ENCODE results near the gene GRID1. TPM values are rescaled to one million over a fixed set of nuclear protein-coding genes. Genes with fewer than 3 reads are reported as not detected.
"Not testable (repeated sequence)": the region's sequence is repeated elsewhere in the genome, so short reads cannot be mapped to it uniquely, and the experiment has no call there.

The GRID1 gene
- polyA plus RNA-seq, 4 donors, result 0.27 to 1.1 (median 0.40) TPM; not detected in 1

- H3K4me3 ChIP-seq (ENCODE audit: low read depth in 1 of 3, low read length in 3 of 3), result no peak overlapping the region
- H3K4me1 ChIP-seq (ENCODE audit: control insufficient read depth in 3 of 3, insufficient read depth in 2 of 3, low read depth in 1 of 3, low read length in 2 of 3), result no peaks in the 10 kb centered on the region
- H3K9me3 ChIP-seq (ENCODE audit: control insufficient read depth in 2 of 2, insufficient read depth in 1 of 2, low read depth in 1 of 2, low read length in 1 of 2), result peaks cover 0 to 7% of the 10 kb centered on the region in 2 donors
- FAIRE-seq, result no peak
- no peak overlapping the region for H3K27ac ChIP-seq (ENCODE audit: low read depth in 1 of 3, low read length in 2 of 3)
- no peaks in the 10 kb centered on the region for H3K27me3 ChIP-seq (ENCODE audit: control insufficient read depth in 3 of 3, insufficient read depth in 3 of 3, low read length in 3 of 3)
- 56 to 64% (median 63%) methylated on average over 3 of the region's 3 CpGs for WGBS, 3 donors
- no peaks in the 10 kb centered on the region for H3K36me3 ChIP-seq (ENCODE audit: control insufficient read depth in 3 of 3, insufficient read depth in 2 of 3, low read depth in 1 of 3, low read length in 3 of 3)
- no peak for DNase-seq
These were observed 517.3 kb downstream of the GRID1 start for GRCh38 chr10:85849315-85849714.

GRCh38 chr10:85848756-85849155 lies 517.8 kb downstream of the GRID1 start:
- WGBS, 3 donors, result 64 to 75% (median 66%) methylated on average over 4 of the region's 4 CpGs
- DNase-seq (no peak), FAIRE-seq (no peak)
- H3K36me3 ChIP-seq (ENCODE audit: control insufficient read depth in 3 of 3, insufficient read depth in 2 of 3, low read depth in 1 of 3, low read length in 3 of 3), result no peaks in the 10 kb centered on the region
- no peak overlapping the region for H3K4me3 ChIP-seq (ENCODE audit: low read depth in 1 of 3, low read length in 3 of 3)
- H3K27ac ChIP-seq (ENCODE audit: low read depth in 1 of 3, low read length in 2 of 3), result no peak overlapping the region
- H3K9me3 ChIP-seq (ENCODE audit: control insufficient read depth in 2 of 2, insufficient read depth in 1 of 2, low read depth in 1 of 2, low read length in 1 of 2), result peaks cover 0 to 7% of the 10 kb centered on the region in 2 donors
- no peaks in the 10 kb centered on the region for H3K27me3 ChIP-seq (ENCODE audit: control insufficient read depth in 3 of 3, insufficient read depth in 3 of 3, low read length in 3 of 3)
- H3K4me1 ChIP-seq (ENCODE audit: control insufficient read depth in 3 of 3, insufficient read depth in 2 of 3, low read depth in 1 of 3, low read length in 2 of 3), result no peaks in the 10 kb centered on the region

GRCh38 chr10:85847085-85847484 lies 519.5 kb downstream of the GRID1 start:
- H3K36me3 ChIP-seq (ENCODE audit: control insufficient read depth in 3 of 3, insufficient read depth in 2 of 3, low read depth in 1 of 3, low read length in 3 of 3), result no peaks in the 10 kb centered on the region
- H3K4me3 ChIP-seq (ENCODE audit: low read depth in 1 of 3, low read length in 3 of 3), result no peak overlapping the region
- peaks cover 0 to 7% of the 10 kb centered on the region in 2 donors for H3K9me3 ChIP-seq (ENCODE audit: control insufficient read depth in 2 of 2, insufficient read depth in 1 of 2, low read depth in 1 of 2, low read length in 1 of 2)
- DNase-seq, result no peak
- no peak overlapping the region for H3K27ac ChIP-seq (ENCODE audit: low read depth in 1 of 3, low read length in 2 of 3)
- H3K4me1 ChIP-seq (ENCODE audit: control insufficient read depth in 3 of 3, insufficient read depth in 2 of 3, low read depth in 1 of 3, low read length in 2 of 3), result no peaks in the 10 kb centered on the region
- no peak for FAIRE-seq
- no peaks in the 10 kb centered on the region for H3K27me3 ChIP-seq (ENCODE audit: control insufficient read depth in 3 of 3, insufficient read depth in 3 of 3, low read length in 3 of 3)

- not testable (repeated sequence) for H3K27me3 ChIP-seq (ENCODE audit: control insufficient read depth in 3 of 3, insufficient read depth in 3 of 3, low read length in 3 of 3); FAIRE-seq; DNase-seq; H3K4me1 ChIP-seq (ENCODE audit: control insufficient read depth in 3 of 3, insufficient read depth in 2 of 3, low read depth in 1 of 3, low read length in 2 of 3); H3K36me3 ChIP-seq (ENCODE audit: control insufficient read depth in 3 of 3, insufficient read depth in 2 of 3, low read depth in 1 of 3, low read length in 3 of 3); H3K4me3 ChIP-seq (ENCODE audit: low read depth in 1 of 3, low read length in 3 of 3); H3K27ac ChIP-seq (ENCODE audit: low read depth in 1 of 3, low read length in 2 of 3)
- H3K9me3 ChIP-seq (ENCODE audit: control insufficient read depth in 2 of 2, insufficient read depth in 1 of 2, low read depth in 1 of 2, low read length in 1 of 2), result peaks cover 0 to 13% of the 10 kb centered on the region in 2 donors
These were observed 527.9 kb downstream of the GRID1 start for GRCh38 chr10:85838660-85839059.

- no peak for FAIRE-seq
- DNase-seq, result no peak
- no peak overlapping the region for H3K27ac ChIP-seq (ENCODE audit: low read depth in 1 of 3, low read length in 2 of 3)
- H3K9me3 ChIP-seq (ENCODE audit: control insufficient read depth in 2 of 2, insufficient read depth in 1 of 2, low read depth in 1 of 2, low read length in 1 of 2), result peaks cover 0 to 13% of the 10 kb centered on the region in 2 donors
- H3K36me3 ChIP-seq (ENCODE audit: control insufficient read depth in 3 of 3, insufficient read depth in 2 of 3, low read depth in 1 of 3, low read length in 3 of 3), result no peaks in the 10 kb centered on the region
- no peaks in the 10 kb centered on the region for H3K4me1 ChIP-seq (ENCODE audit: control insufficient read depth in 3 of 3, insufficient read depth in 2 of 3, low read depth in 1 of 3, low read length in 2 of 3)
- H3K27me3 ChIP-seq (ENCODE audit: control insufficient read depth in 3 of 3, insufficient read depth in 3 of 3, low read length in 3 of 3), result no peaks in the 10 kb centered on the region
- H3K4me3 ChIP-seq (ENCODE audit: low read depth in 1 of 3, low read length in 3 of 3), result no peak overlapping the region
- WGBS, 3 donors, result 63 to 68% (median 64%) methylated on average over 1 of the region's 1 CpG
These were observed 533.6 kb downstream of the GRID1 start for GRCh38 chr10:85832988-85833387.

GRCh38 chr10:85831422-85831821 lies 535.2 kb downstream of the GRID1 start:
- DNase-seq (no peak), FAIRE-seq (no peak)
- no peak overlapping the region for H3K27ac ChIP-seq (ENCODE audit: low read depth in 1 of 3, low read length in 2 of 3)
- no peaks in the 10 kb centered on the region for H3K27me3 ChIP-seq (ENCODE audit: control insufficient read depth in 3 of 3, insufficient read depth in 3 of 3, low read length in 3 of 3)
- no peaks in the 10 kb centered on the region for H3K4me1 ChIP-seq (ENCODE audit: control insufficient read depth in 3 of 3, insufficient read depth in 2 of 3, low read depth in 1 of 3, low read length in 2 of 3)
- WGBS, 3 donors, result 47 to 68% (median 50%) methylated on average over 3 of the region's 3 CpGs
- no peak overlapping the region for H3K4me3 ChIP-seq (ENCODE audit: low read depth in 1 of 3, low read length in 3 of 3)
- H3K36me3 ChIP-seq (ENCODE audit: control insufficient read depth in 3 of 3, insufficient read depth in 2 of 3, low read depth in 1 of 3, low read length in 3 of 3), result no peaks in the 10 kb centered on the region
- H3K9me3 ChIP-seq (ENCODE audit: control insufficient read depth in 2 of 2, insufficient read depth in 1 of 2, low read depth in 1 of 2, low read length in 1 of 2), result peaks cover 0 to 3% of the 10 kb centered on the region in 2 donors

GRCh38 chr10:85826377-85826776 lies 540.2 kb downstream of the GRID1 start:
- Histone ChIP-seq H3K27ac (ENCODE audit: low read depth in 1 of 3, low read length in 2 of 3) (no peak overlapping the region), H3K4me1 (ENCODE audit: control insufficient read depth in 3 of 3, insufficient read depth in 2 of 3, low read depth in 1 of 3, low read length in 2 of 3) (no peaks in the 10 kb centered on the region), H3K27me3 (ENCODE audit: control insufficient read depth in 3 of 3, insufficient read depth in 3 of 3, low read length in 3 of 3) (no peaks in the 10 kb centered on the region), H3K9me3 (ENCODE audit: control insufficient read depth in 2 of 2, insufficient read depth in 1 of 2, low read depth in 1 of 2, low read length in 1 of 2) (no peaks in the 10 kb centered on the region), H3K36me3 (ENCODE audit: control insufficient read depth in 3 of 3, insufficient read depth in 2 of 3, low read depth in 1 of 3, low read length in 3 of 3) (no peaks in the 10 kb centered on the region), H3K4me3 (ENCODE audit: low read depth in 1 of 3, low read length in 3 of 3) (no peak overlapping the region)
- FAIRE-seq, result no peak
- 90 to 96% (median 95%) methylated on average over 4 of the region's 4 CpGs for WGBS, 3 donors
- no peak for DNase-seq

GRCh38 chr10:85811405-85811804 lies 555.2 kb downstream of the GRID1 start:
- H3K27me3 ChIP-seq (ENCODE audit: control insufficient read depth in 3 of 3, insufficient read depth in 3 of 3, low read length in 3 of 3), result no peaks in the 10 kb centered on the region
- no peak for DNase-seq
- FAIRE-seq, result no peak
- 84 to 91% (median 90%) methylated on average over 2 of the region's 2 CpGs for WGBS, 3 donors
- no peak overlapping the region for H3K4me3 ChIP-seq (ENCODE audit: low read depth in 1 of 3, low read length in 3 of 3)
- peaks cover 0 to 16% of the 10 kb centered on the region in 2 donors for H3K9me3 ChIP-seq (ENCODE audit: control insufficient read depth in 2 of 2, insufficient read depth in 1 of 2, low read depth in 1 of 2, low read length in 1 of 2)
- no peaks in the 10 kb centered on the region for H3K36me3 ChIP-seq (ENCODE audit: control insufficient read depth in 3 of 3, insufficient read depth in 2 of 3, low read depth in 1 of 3, low read length in 3 of 3)
- no peaks in the 10 kb centered on the region for H3K4me1 ChIP-seq (ENCODE audit: control insufficient read depth in 3 of 3, insufficient read depth in 2 of 3, low read depth in 1 of 3, low read length in 2 of 3)
- no peak overlapping the region for H3K27ac ChIP-seq (ENCODE audit: low read depth in 1 of 3, low read length in 2 of 3)

- no peak overlapping the region for H3K4me3 ChIP-seq (ENCODE audit: low read depth in 1 of 3, low read length in 3 of 3)
- WGBS, 3 donors, result 56 to 67% (median 59%) methylated on average over 1 of the region's 1 CpG
- H3K4me1 ChIP-seq (ENCODE audit: control insufficient read depth in 3 of 3, insufficient read depth in 2 of 3, low read depth in 1 of 3, low read length in 2 of 3), result no peaks in the 10 kb centered on the region
- H3K27me3 ChIP-seq (ENCODE audit: control insufficient read depth in 3 of 3, insufficient read depth in 3 of 3, low read length in 3 of 3), result no peaks in the 10 kb centered on the region
- FAIRE-seq (no peak), DNase-seq (no peak)
- peaks cover 0 to 16% of the 10 kb centered on the region in 2 donors for H3K9me3 ChIP-seq (ENCODE audit: control insufficient read depth in 2 of 2, insufficient read depth in 1 of 2, low read depth in 1 of 2, low read length in 1 of 2)
- no peak overlapping the region for H3K27ac ChIP-seq (ENCODE audit: low read depth in 1 of 3, low read length in 2 of 3)
- H3K36me3 ChIP-seq (ENCODE audit: control insufficient read depth in 3 of 3, insufficient read depth in 2 of 3, low read depth in 1 of 3, low read length in 3 of 3), result no peaks in the 10 kb centered on the region
These were observed 555.9 kb downstream of the GRID1 start for GRCh38 chr10:85810674-85811073.
